IPS-18a (cell line): ENCODE results near the gene SULT1A1.

Experiments
- H3K27ac ChIP-seq: one replicate; pipeline ENCODE4 v1.5.1; 2013; ENCODE audit warnings: low read length
- H3K27me3 ChIP-seq: one replicate; pipeline ENCODE4 v1.6.1; 2013; ENCODE audit warnings: mild to moderate bottlenecking, low read length; ENCODE audit not compliant: control insufficient read depth, insufficient read depth
- H3K36me3 ChIP-seq: one replicate; pipeline ENCODE4 v1.6.1; 2013; ENCODE audit warnings: low read depth, low read length; ENCODE audit not compliant: control insufficient read depth
- H3K4me1 ChIP-seq: one replicate; pipeline ENCODE4 v1.6.1; 2013; ENCODE audit warnings: low read depth, low read length; ENCODE audit not compliant: control insufficient read depth
- H3K4me3 ChIP-seq: one replicate; pipeline ENCODE4 v1.5.1; 2013; ENCODE audit warnings: low read length
- H3K9ac ChIP-seq: one replicate; pipeline ENCODE4 v1.6.1; 2013; ENCODE audit warnings: mild to moderate bottlenecking, low read length, moderate library complexity
- H3K9me3 ChIP-seq: one replicate; pipeline ENCODE4 v1.6.1; 2013; ENCODE audit warnings: low read depth, low read length; ENCODE audit not compliant: control insufficient read depth

Gene SULT1A1

GRCh38 chr16:28562199-28562598 is 47.6 kb downstream of the SULT1A1 start:
- Histone ChIP-seq H3K4me3 (no peak overlapping the region), H3K36me3 (peaks cover 5% of the 10 kb centered on the region), H3K9ac (no peak overlapping the region), H3K4me1 (no peaks in the 10 kb centered on the region), H3K9me3 (peaks cover 1% of the 10 kb centered on the region), H3K27me3 (no peaks in the 10 kb centered on the region), H3K27ac (no peak overlapping the region)

- Histone ChIP-seq H3K4me3 (no peak overlapping the region), H3K9me3 (no peaks in the 10 kb centered on the region), H3K27me3 (no peaks in the 10 kb centered on the region), H3K9ac (no peak overlapping the region), H3K4me1 (no peaks in the 10 kb centered on the region), H3K27ac (no peak overlapping the region), H3K36me3 (peaks cover 5% of the 10 kb centered on the region)
Measured at GRCh38 chr16:28561557-28562187, 48.2 kb downstream of the SULT1A1 start.

- no peaks in the 10 kb centered on the region for H3K4me1 ChIP-seq
- peaks cover 5% of the 10 kb centered on the region for H3K36me3 ChIP-seq
- no peaks in the 10 kb centered on the region for H3K9me3 ChIP-seq
- H3K9ac ChIP-seq = no peak overlapping the region
- peaks cover 3% of the 10 kb centered on the region for H3K27me3 ChIP-seq
- no peak overlapping the region for H3K4me3 ChIP-seq
- H3K27ac ChIP-seq = no peak overlapping the region
Measured at GRCh38 chr16:28558456-28558855, 51.4 kb downstream of the SULT1A1 start.

- H3K9ac ChIP-seq = no peak overlapping the region
- H3K27ac ChIP-seq = no peak overlapping the region
- H3K4me3 ChIP-seq = no peak overlapping the region
- peaks cover 3% of the 10 kb centered on the region for H3K27me3 ChIP-seq
- peaks cover 5% of the 10 kb centered on the region for H3K36me3 ChIP-seq
- H3K9me3 ChIP-seq = no peaks in the 10 kb centered on the region
- H3K4me1 ChIP-seq = no peaks in the 10 kb centered on the region
Measured at GRCh38 chr16:28556914-28557320, 52.9 kb downstream of the SULT1A1 start.

GRCh38 chr16:28555561-28555960 is 54.3 kb downstream of the SULT1A1 start:
- no peak overlapping the region for H3K4me3 ChIP-seq
- H3K27ac ChIP-seq = no peak overlapping the region
- no peaks in the 10 kb centered on the region for H3K4me1 ChIP-seq
- H3K27me3 ChIP-seq = peaks cover 3% of the 10 kb centered on the region
- H3K9ac ChIP-seq = no peak overlapping the region
- no peaks in the 10 kb centered on the region for H3K9me3 ChIP-seq
- peaks cover 5% of the 10 kb centered on the region for H3K36me3 ChIP-seq
